Common myeloid progenitor, CD34-positive (primary cell): ENCODE measurements around the gene PKHD1.

Experiments
- CTCF ChIA-PET: fragments of 350-600 bp; sonication (Branson Sonifier 250); formaldehyde crosslinking; loops from one replicate; lab custom pipeline; 2021; ENCODE audit warnings: antibody characterized with exemption; lab: Charles Lee
- POLR2A ChIA-PET: fragments of 350-600 bp; sonication (Branson Sonifier 250); formaldehyde crosslinking; loops from one replicate; lab custom pipeline; 2021; ENCODE audit warnings: antibody characterized with exemption; lab: Charles Lee
- DNase-seq, 3 donors: peaks; one replicate each; pipeline versions ENCODE4 v3.0.0 to v3.0.0-alpha.2; 2013
- H3K27ac ChIP-seq, 2 experiments: 1 replicate in 1 of 2; 2 replicates in 1 of 2; pipeline ENCODE4 v1.7.0; 2013; ENCODE audit warnings: inconsistent platforms in 2 of 2, low read length in 2 of 2, mild to moderate bottlenecking in 2 of 2, low read depth in 1 of 2, moderate library complexity in 1 of 2; ENCODE audit not compliant: severe bottlenecking in 2 of 2, insufficient read depth in 1 of 2, poor library complexity in 1 of 2
- H3K27me3 ChIP-seq, 5 experiments: replicated peaks in 2 of 5; 1 replicate in 3 of 5; 2 replicates in 2 of 5; pipeline versions ENCODE4 v1.6.1 to v1.7.0; 2013; ENCODE audit warnings: low read length in 4 of 5, mild to moderate bottlenecking in 2 of 5, moderate library complexity in 2 of 5, inconsistent platforms in 1 of 5; ENCODE audit not compliant: insufficient read depth in 5 of 5, control insufficient read depth in 4 of 5
- H3K36me3 ChIP-seq, 4 experiments: 1 replicate in 2 of 4; 2 replicates in 2 of 4; pipeline versions ENCODE4 v1.6.1 to v1.7.0; 2013; ENCODE audit warnings: low read length in 3 of 4, control low read depth in 1 of 4, mild to moderate bottlenecking in 1 of 4; ENCODE audit not compliant: control insufficient read depth in 4 of 4, insufficient read depth in 4 of 4
- H3K4me1 ChIP-seq, 4 experiments: 1 replicate in 3 of 4; 2 replicates in 1 of 4; pipeline versions ENCODE4 v1.6.1 to v1.7.1; 2013; ENCODE audit warnings: low read length in 3 of 4, mild to moderate bottlenecking in 3 of 4, control low read depth in 1 of 4, inconsistent platforms in 1 of 4, moderate library complexity in 1 of 4; ENCODE audit not compliant: control insufficient read depth in 4 of 4, insufficient read depth in 4 of 4; ENCODE audit errors: control extremely low read depth in 1 of 4
- H3K4me3 ChIP-seq, 7 experiments: 1 replicate in 4 of 7; 2 replicates in 3 of 7; pipeline versions ENCODE4 v1.5.1 to v1.7.0; 2013; ENCODE audit warnings: mild to moderate bottlenecking in 7 of 7, low read length in 6 of 7, moderate library complexity in 6 of 7, inconsistent platforms in 2 of 7, low read depth in 2 of 7, control low read depth in 1 of 7; ENCODE audit not compliant: insufficient read depth in 4 of 7, control insufficient read depth in 1 of 7; ENCODE audit errors: extremely low read depth in 1 of 7
- H3K9me3 ChIP-seq, 5 experiments: 1 replicate in 4 of 5; 2 replicates in 1 of 5; pipeline versions ENCODE4 v1.6.1 to v1.7.1; 2013; ENCODE audit warnings: low read length in 4 of 5, mild to moderate bottlenecking in 2 of 5, inconsistent platforms in 1 of 5, low read depth in 1 of 5, moderate library complexity in 1 of 5; ENCODE audit not compliant: control insufficient read depth in 4 of 5, insufficient read depth in 2 of 5; ENCODE audit errors: control extremely low read depth in 1 of 5
- WGBS: methylation state at CpG from one replicate; pipeline ENCODE4 v1.1.5; 2013; ENCODE audit not compliant: insufficient coverage; 5-methylcytosine and 5-hydroxymethylcytosine counted together

PKHD1 gene

GRCh38 chr6:51936531-51937290, 150.7 kb downstream of the PKHD1 start:
- Histone ChIP-seq H3K36me3 (no peaks in the 10 kb centered on the region), H3K27ac (no peak overlapping the region), H3K27me3 (no peaks in the 10 kb centered on the region), H3K9me3 (no peaks in the 10 kb centered on the region), H3K4me3 (no peak overlapping the region), H3K4me1 (no peaks in the 10 kb centered on the region)
- POLR2A ChIA-PET: interaction anchor here (0.7 kb wide), 1 partner anchor 318 kb away, joined by 3 read pairs; no protein-coding TSS in a partner anchor
- DNase-seq: no peak
- 100% methylated on average over 4 of the region's 4 CpGs for WGBS
- CTCF ChIA-PET: no interaction called here

GRCh38 chr6:51934098-51934497, 153.3 kb downstream of the PKHD1 start:
- POLR2A ChIA-PET: no interaction called here
- H3K27me3 ChIP-seq: peaks cover 0 to 2% (median 0%) of the 10 kb centered on the region in 5 experiments
- peak in 1 of 3 donors; percentile 7 for DNase-seq
- no peaks in the 10 kb centered on the region for H3K9me3 ChIP-seq
- no peaks in the 10 kb centered on the region for H3K36me3 ChIP-seq
- CTCF ChIA-PET: interaction anchor here (1.0 kb wide), 2 partner anchors 12 to 85 kb away, joined by 3 read pairs; no protein-coding TSS in a partner anchor
- WGBS: 91% methylated on average over 6 of the region's 7 CpGs
- no peak overlapping the region for H3K4me3 ChIP-seq
- H3K4me1 ChIP-seq: peaks cover 0 to 3% (median 0%) of the 10 kb centered on the region in 4 experiments
- no peak overlapping the region for H3K27ac ChIP-seq

DNA sequence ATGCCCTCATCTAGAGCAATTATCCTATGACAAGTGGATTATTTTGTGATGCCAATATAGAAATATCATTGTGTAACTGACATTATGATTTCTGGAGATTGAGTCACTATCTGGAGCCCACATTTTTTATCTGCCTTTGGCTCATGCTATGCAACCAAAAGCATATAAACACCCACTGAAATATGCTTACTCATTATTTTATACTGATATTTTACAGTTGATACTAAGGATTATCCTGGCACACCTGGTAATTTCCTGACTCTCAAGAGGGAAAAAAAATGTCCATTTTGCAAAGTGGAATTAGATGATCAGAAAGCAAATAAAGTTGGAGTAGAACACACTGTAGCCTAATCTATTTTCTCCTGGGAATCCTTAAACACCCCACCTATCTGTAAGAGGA, 154.5 kb downstream of the PKHD1 start:
- no peak for DNase-seq
- ChIA-PET POLR2A (no interaction called here), CTCF (no interaction called here)
- Histone ChIP-seq H3K27ac (no peak overlapping the region), H3K4me1 (peaks cover 0 to 3% (median 0%) of the 10 kb centered on the region in 4 experiments), H3K9me3 (no peaks in the 10 kb centered on the region), H3K36me3 (no peaks in the 10 kb centered on the region), H3K4me3 (no peak overlapping the region), H3K27me3 (peaks cover 0 to 2% (median 0%) of the 10 kb centered on the region in 5 experiments)

- ChIA-PET CTCF (no interaction called here), POLR2A (no interaction called here)
- Histone ChIP-seq H3K27ac (no peak overlapping the region), H3K36me3 (no peaks in the 10 kb centered on the region), H3K27me3 (peaks cover 0 to 3% (median 0%) of the 10 kb centered on the region in 5 experiments), H3K4me3 (no peak overlapping the region), H3K9me3 (no peaks in the 10 kb centered on the region), H3K4me1 (peaks cover 0 to 3% (median 0%) of the 10 kb centered on the region in 4 experiments)
- DNase-seq: no peak
- 80% methylated on average over 3 of the region's 3 CpGs for WGBS
These were observed 156.8 kb downstream of the PKHD1 start for GRCh38 chr6:51930602-51931001.

DNA sequence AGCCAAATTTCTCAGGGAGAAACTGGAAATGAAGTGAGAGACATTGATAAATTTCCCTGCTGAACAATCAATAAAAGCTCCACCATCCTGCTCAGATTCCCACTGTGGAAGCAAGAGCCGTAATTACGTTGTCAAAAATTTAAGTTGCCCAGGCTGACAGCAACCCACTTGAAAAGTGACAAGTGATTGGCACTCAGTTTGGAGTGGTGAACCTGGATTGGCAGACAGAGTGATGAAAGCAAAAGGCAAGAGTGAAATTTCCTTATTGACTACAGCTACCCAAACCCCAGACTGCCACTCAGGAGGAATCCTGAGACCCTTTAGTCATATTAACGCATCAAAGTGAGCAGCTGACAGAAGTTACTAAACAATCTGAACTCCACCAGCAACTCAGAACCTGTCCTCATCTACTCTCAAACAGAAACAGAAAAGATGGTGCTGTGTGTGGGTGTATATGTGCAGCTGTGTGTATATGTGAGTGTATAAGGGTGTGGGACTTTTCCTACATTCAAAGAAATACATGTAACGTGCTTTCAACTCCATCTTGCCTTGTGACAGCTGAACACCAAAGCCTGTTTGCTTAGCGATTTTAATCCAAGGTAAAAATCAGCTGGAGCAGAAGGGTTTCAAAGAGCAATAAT, 157.4 kb downstream of the PKHD1 start:
- WGBS: 100% methylated on average over 2 of the region's 5 CpGs
- ChIA-PET CTCF (no interaction called here), POLR2A (no interaction called here)

GRCh38 chr6:51928320-51928719, 159.1 kb downstream of the PKHD1 start:
- no peaks in the 10 kb centered on the region for H3K36me3 ChIP-seq
- no peak for DNase-seq
- peaks cover 0 to 3% (median 0%) of the 10 kb centered on the region in 5 experiments for H3K27me3 ChIP-seq
- H3K27ac ChIP-seq: no peak overlapping the region
- H3K4me3 ChIP-seq: no peak overlapping the region
- ChIA-PET CTCF (interaction anchor here (1.1 kb wide), 1 partner anchor 31 kb away, joined by 3 read pairs; no protein-coding TSS in a partner anchor), POLR2A (no interaction called here)
- no peaks in the 10 kb centered on the region for H3K9me3 ChIP-seq
- 80% methylated on average over 1 of the region's 3 CpGs for WGBS
- peaks cover 0 to 3% (median 0%) of the 10 kb centered on the region in 4 experiments for H3K4me1 ChIP-seq

More for the DNA sequence above, 157.4 kb downstream of the PKHD1 start:
- Histone ChIP-seq H3K27ac (no peak overlapping the region), H3K9me3 (no peaks in the 10 kb centered on the region), H3K4me1 (peaks cover 0 to 3% (median 0%) of the 10 kb centered on the region in 4 experiments), H3K36me3 (no peaks in the 10 kb centered on the region), H3K27me3 (peaks cover 0 to 3% (median 0%) of the 10 kb centered on the region in 5 experiments), H3K4me3 (no peak overlapping the region)
- no peak for DNase-seq

DNA sequence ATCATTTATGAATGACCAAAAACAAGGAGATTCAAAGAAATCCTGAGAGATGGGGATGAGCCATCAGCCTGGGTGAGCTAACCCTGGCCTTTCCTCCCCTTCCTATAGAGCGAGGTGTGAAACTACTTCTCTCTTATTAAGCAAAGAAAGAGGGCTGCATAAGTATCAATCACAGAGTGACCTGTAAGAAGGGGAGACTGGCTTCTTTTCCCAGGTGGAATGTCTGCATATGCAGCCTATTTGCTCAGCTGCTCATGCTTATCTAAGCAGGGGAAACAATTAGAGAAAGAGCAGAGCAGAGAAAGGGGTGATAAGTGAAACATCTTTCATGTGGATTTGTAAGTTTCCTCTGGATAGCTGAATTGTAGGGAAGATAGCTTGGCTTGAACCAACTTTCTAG, 160.0 kb downstream of the PKHD1 start:
- no peak overlapping the region for H3K4me3 ChIP-seq
- no peak overlapping the region for H3K27ac ChIP-seq
- peaks cover 0 to 3% (median 0%) of the 10 kb centered on the region in 5 experiments for H3K27me3 ChIP-seq
- H3K36me3 ChIP-seq: no peaks in the 10 kb centered on the region
- peaks cover 0 to 8% (median 0%) of the 10 kb centered on the region in 5 experiments for H3K9me3 ChIP-seq
- CTCF ChIA-PET: interaction anchor here (1.1 kb wide), 1 partner anchor 32 kb away, joined by 3 read pairs; no protein-coding TSS in a partner anchor
- DNase-seq: no peak
- WGBS: no CpG with 5 or more reads among the region's 1 CpG
- peaks cover 0 to 3% (median 0%) of the 10 kb centered on the region in 4 experiments for H3K4me1 ChIP-seq
- POLR2A ChIA-PET: no interaction called here
